K562 (cell line): ENCODE measurements around the gene LMNA. TPM values are rescaled to one million over a fixed set of nuclear protein-coding genes. Genes with fewer than 3 reads are reported as not detected.

ENCODE experiments used
- ATAC-seq: fragments of 200-7000 bp; cut with Tn5 transposase; 3 replicates; pipeline ENCODE4 v1.9.1; 2020; ENCODE audit warnings: moderate library complexity
- BruUV-seq: library from RNA; stranded (reverse); fragments of 400-500 nt; replicated peaks from 2 replicates; lab custom pipeline; 2021; lab: Mats Ljungman, UMichigan
- CTCF ChIA-PET: fragments of 300-600 bp; formaldehyde crosslinking; extraction: SDS; loops from one replicate; lab custom pipeline; 2021; ENCODE audit warnings: low intra/inter-chr PET ratio; lab: Yijun Ruan, JAX
- POLR2A ChIA-PET: fragments of 300-600, 350-650 bp; sonication (Branson Sonifier 250); formaldehyde crosslinking; extraction: SDS; loops from one replicate; lab custom pipeline; 2021; ENCODE audit warnings: antibody characterized with exemption, inconsistent platforms; lab: Yijun Ruan, JAX
- DNase-seq, 4 experiments: peaks; one replicate each; pipeline versions ENCODE4 v3.0.0 to v3.0.0-alpha.2; 2011 to 2018; ENCODE audit warnings: low spot score in 3 of 4, mixed read lengths in 3 of 4; ENCODE audit errors: extremely low read depth in 1 of 4
- FAIRE-seq: peaks from 2 replicates; lab custom pipeline; 2011; peaks lifted over from hg19 to GRCh38; lab: Jason Lieb, UNC
- H2AFZ ChIP-seq: 2 replicates; pipeline ENCODE4 v1.6.0; 2011; ENCODE audit warnings: low read depth, low read length, control low read depth, inconsistent platforms
- H3K27ac ChIP-seq: fragments of 200-600 bp; 3 replicates; pipeline ENCODE4 v1.8.0; 2011; ENCODE audit warnings: low read depth, mild to moderate bottlenecking, control low read depth, inconsistent platforms, low read length, moderate library complexity, mixed read lengths; ENCODE audit errors: extremely low read depth
- H3K27me3 ChIP-seq, 2 experiments: fragments of 300-600 bp in 1 of 2; 2 replicates in 1 of 2; 3 replicates in 1 of 2; pipeline versions ENCODE4 v1.6.0 to v1.8.0; 2011; ENCODE audit warnings: inconsistent platforms in 2 of 2, low read length in 2 of 2, mild to moderate bottlenecking in 1 of 2, mixed read lengths in 1 of 2, moderate library complexity in 1 of 2; ENCODE audit not compliant: control insufficient read depth in 2 of 2, insufficient read depth in 2 of 2
- H3K36me3 ChIP-seq: fragments of 300-600 bp; 3 replicates; pipeline ENCODE4 v1.8.0; 2011; ENCODE audit warnings: mild to moderate bottlenecking, low read length, inconsistent platforms; ENCODE audit not compliant: control insufficient read depth, insufficient read depth
- H3K4me1 ChIP-seq, 2 experiments: fragments of 200-600 bp in 1 of 2; replicated peaks in 1 of 2; 2 replicates in 1 of 2; 3 replicates in 1 of 2; pipeline versions ENCODE4 v1.5.1 to v1.8.0; 2011; ENCODE audit warnings: inconsistent platforms in 2 of 2, low read length in 2 of 2, mild to moderate bottlenecking in 1 of 2, mixed read lengths in 1 of 2, moderate library complexity in 1 of 2; ENCODE audit not compliant: control insufficient read depth in 2 of 2, insufficient read depth in 2 of 2
- H3K4me2 ChIP-seq: 2 replicates; pipeline ENCODE4 v1.6.1; 2011; ENCODE audit warnings: low read length, control low read depth, inconsistent platforms, mixed read lengths; ENCODE audit not compliant: insufficient read depth
- H3K4me3 ChIP-seq: fragments of 200-600 bp; sonication (generic), shearing (Covaris generic); 2 replicates; pipeline ENCODE4 v1.5.1; 2016; ENCODE audit warnings: control low read depth, inconsistent platforms
- H3K79me2 ChIP-seq: fragments of 200-600 bp; 3 replicates; pipeline ENCODE4 v1.8.0; 2011; ENCODE audit warnings: low read length, inconsistent platforms; ENCODE audit not compliant: control insufficient read depth, insufficient read depth
- H3K9ac ChIP-seq, 2 experiments: 2 replicates each; pipeline versions ENCODE4 v1.6.0 to v1.6.1; 2011; ENCODE audit warnings: low read depth in 2 of 2, low read length in 2 of 2, control low read depth in 1 of 2, inconsistent platforms in 1 of 2, mild to moderate bottlenecking in 1 of 2, mixed read lengths in 1 of 2; ENCODE audit not compliant: insufficient read depth in 1 of 2
- H3K9me1 ChIP-seq: one replicate; pipeline ENCODE4 v1.6.0; 2011; ENCODE audit warnings: inconsistent platforms, mild to moderate bottlenecking, low read length, moderate library complexity; ENCODE audit not compliant: control insufficient read depth, insufficient read depth
- H3K9me3 ChIP-seq: replicated peaks from 2 replicates; pipeline ENCODE4 v1.5.1; 2011; ENCODE audit warnings: low read depth, low read length, inconsistent platforms; ENCODE audit not compliant: control insufficient read depth, insufficient read depth
- H4K20me1 ChIP-seq: replicated peaks from 2 replicates; pipeline ENCODE4 v1.6.1; 2011; ENCODE audit warnings: low read length, inconsistent platforms, mixed read lengths; ENCODE audit not compliant: control insufficient read depth, insufficient read depth
- DNMT1 ChIP-seq: fragments of 450-650 bp; IDR thresholded peaks from 2 replicates; pipeline ENCODE4 v1.6.1; 2016; ENCODE audit warnings: antibody characterized with exemption, mild to moderate bottlenecking
- EGR1 ChIP-seq: fragments of 450-650 bp; conservative IDR thresholded peaks from 2 replicates; pipeline ENCODE4 v1.6.1; 2017; ENCODE audit warnings: mild to moderate bottlenecking
- ELF1 ChIP-seq: fragments of 200-800 bp; sonication (Bioruptor generic); IDR thresholded peaks from 2 replicates; pipeline ENCODE4 v1.6.1; 2016; ENCODE audit warnings: missing genetic modification characterization, missing compliant biosample characterization
- ETS2 ChIP-seq: IDR thresholded peaks from 2 replicates; pipeline ENCODE4 v1.6.1; 2016; ENCODE audit warnings: borderline replicate concordance, missing genetic modification characterization, mild to moderate bottlenecking, moderate library complexity, missing compliant biosample characterization; ENCODE audit not compliant: poor library complexity, severe bottlenecking
- MYNN ChIP-seq, 2 experiments: sonication (generic); formaldehyde crosslinking in 1 of 2; IDR thresholded peaks; 2 replicates each; pipeline versions ENCODE4 v1.5.0 to v1.6.1; 2016 to 2020; ENCODE audit warnings: antibody characterized with exemption in 1 of 2, missing genetic modification reagents in 1 of 2
- RBM25 ChIP-seq: fragments of 200-400 bp; formaldehyde crosslinking; IDR thresholded peaks from 2 replicates; pipeline ENCODE4 v1.6.1; 2018; ENCODE audit warnings: low read length, low read depth, moderate library complexity; ENCODE audit not compliant: severe bottlenecking
- SFPQ ChIP-seq: fragments of 200-400 bp; formaldehyde crosslinking; IDR thresholded peaks from 2 replicates; pipeline ENCODE4 v1.6.1; 2017; ENCODE audit warnings: mild to moderate bottlenecking, low read depth, low read length, moderate library complexity
- SMARCA4 ChIP-seq: fragments of 450-650 bp; IDR thresholded peaks from 2 replicates; pipeline ENCODE4 v1.6.1; 2016
- SMARCB1 ChIP-seq: IDR thresholded peaks from 2 replicates; pipeline ENCODE4 v1.6.1; 2011; ENCODE audit warnings: improper control_type of control experiment, low read depth; ENCODE audit not compliant: insufficient read length
- U2AF2 ChIP-seq: fragments of 200-400 bp; formaldehyde crosslinking; optimal IDR thresholded peaks from 2 replicates; pipeline ENCODE3; 2017; ENCODE audit warnings: low read depth, mild to moderate bottlenecking, low read length
- YBX1 ChIP-seq: fragments of 450-650 bp; IDR thresholded peaks from 2 replicates; pipeline ENCODE4 v1.7.1; 2016; ENCODE audit warnings: mild to moderate bottlenecking
- ZNF512 ChIP-seq: IDR thresholded peaks from 2 replicates; pipeline ENCODE4 v1.6.1; 2016; ENCODE audit warnings: missing genetic modification characterization, missing compliant biosample characterization
- WGBS: fragments of 100-300 bp; shearing (Covaris generic); methylation state at CpG from one replicate; pipeline ENCODE4 v1.1.6; 2016; ENCODE audit warnings: low coverage, mixed read lengths; ENCODE audit not compliant: insufficient coverage; ENCODE audit errors: missing lambda C conversion rate; 5-methylcytosine and 5-hydroxymethylcytosine counted together
- in situ Hi-C: fragments of 300-500 bp; cut with MboI; formaldehyde crosslinking; loops from 4 replicates; pipeline ENCODE4 v1.15.0; 2018; ENCODE audit warnings: inconsistent platforms, mixed read lengths
- intact Hi-C: fragments of 100-400 bp; cut with micrococcal nuclease; formaldehyde crosslinking; loops from 2 replicates; pipeline ENCODE4 v1.14.2; 2022
- polyA plus RNA-seq, 8 experiments: library from polyadenylated mRNA; depleted of rRNA in 4 of 8; stranded (reverse) in 5 of 8; unstranded in 3 of 8; fragments of >200 nt; fragmentation: Nextera tagmentation in 2 of 8; fragmentation: Illumina TruSeq in 1 of 8; extraction: Ambion mirVana in 2 of 8; extraction: Trizol in 1 of 8; gene quantifications; 2 replicates each; pipeline versions ENCODE4 v1.2.1 to v1.2.3, GENCODE V29; 2011 to 2014; ENCODE audit warnings: inconsistent platforms in 1 of 8, missing spikeins in 1 of 8
- total RNA-seq, 7 experiments: library from RNA; depleted of rRNA in 6 of 7; stranded (reverse); fragments of >200 nt in 6 of 7; fragmentation: Illumina TruSeq in 2 of 7; extraction: Trizol in 2 of 7; gene quantifications; 2 replicates each; pipeline versions ENCODE4 v1.2.1 to v1.2.3, GENCODE V29; 2011 to 2021; ENCODE audit warnings: low replicate concordance in 1 of 7

Gene LMNA
- total and polyA plus RNA-seq, 9 of the 15 experiments (the other 6 are each of a cell fraction or from before 2014, with no cell fraction given): 1.00 to 347 (median 88.2) TPM

GRCh38 chr1:156073740-156074139 is 40.8 kb upstream of the LMNA start:
- Histone ChIP-seq H3K4me3 (no peak overlapping the region), H4K20me1 (no peaks in the 10 kb centered on the region), H3K4me1 (peaks cover 9 to 13% of the 10 kb centered on the region in 2 experiments; a peak in 4 of 5 replicates), H3K4me2 (no peak overlapping the region), H3K9me1 (peaks cover 2% of the 10 kb centered on the region), H3K79me2 (no peaks in the 10 kb centered on the region), H3K27ac (no peak overlapping the region), H3K9ac (peak overlapping the region in 1 of 2 experiments; percentile 59; a peak in 1 of 4 replicates), H3K27me3 (no peaks in the 10 kb centered on the region), H2AFZ (no peak overlapping the region), H3K9me3 (no peaks in the 10 kb centered on the region), H3K36me3 (peaks cover 25% of the 10 kb centered on the region; the same call in 1 of the 3 replicates)
- POLR2A ChIA-PET: interaction anchor here (0.6 to 1.0 kb wide), 2 partner anchors 58 to 139 kb away, joined by 3 to 4 read pairs; partner anchors contain the start of gene KHDC4
- intact Hi-C loops: no loop called here
- peak in 1 of 4 experiments; percentile 27 for DNase-seq
- FAIRE-seq: no peak
- no TSS peak for BruUV-seq
- WGBS: 46% methylated on average over 4 of the region's 5 CpGs
- CTCF ChIA-PET: no interaction called here
- in situ Hi-C loops: no loop called here
- TF ChIP-seq U2AF2 (no peak), ZNF512 (tag) (peak; percentile 26; the same call in 1 of the 2 replicates)
- no peak for ATAC-seq

DNA sequence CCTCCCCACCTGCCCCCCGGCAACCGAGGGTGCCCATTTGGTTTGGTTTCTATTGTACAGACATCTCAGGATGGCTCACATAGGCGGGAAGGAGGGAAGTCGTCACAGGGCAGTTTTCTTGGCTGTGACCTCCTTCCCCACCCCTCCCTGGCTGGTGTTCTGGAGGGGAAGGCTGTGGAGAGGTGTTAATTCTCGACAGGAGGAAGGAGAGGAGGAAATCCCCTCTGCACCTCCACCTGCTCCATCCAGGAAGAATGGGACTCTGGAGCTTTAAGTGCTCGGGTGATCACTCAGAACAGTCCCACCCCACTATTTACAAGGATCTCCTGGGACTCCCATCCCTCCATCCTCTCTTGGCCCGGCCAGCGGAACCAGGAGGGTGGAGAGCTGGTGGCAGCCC is 39.9 kb upstream of the LMNA start:
- POLR2A ChIA-PET: interaction anchor here (0.6 to 1.3 kb wide), 3 partner anchors 9 to 152 kb away, joined by 3 to 9 read pairs (median 3); no protein-coding TSS in a partner anchor
- Histone ChIP-seq H3K27me3 (no peaks in the 10 kb centered on the region), H3K9me1 (peaks cover 2% of the 10 kb centered on the region), H3K9me3 (no peaks in the 10 kb centered on the region), H3K4me1 (peaks cover 9 to 13% of the 10 kb centered on the region in 2 experiments; a peak in 4 of 5 replicates), H3K4me3 (no peak overlapping the region), H3K9ac (no peak overlapping the region), H3K79me2 (0 out of 3 replicates have a peak, but pooled peaks cover under 1% of the 10 kb centered on the region), H3K36me3 (peaks cover 25% of the 10 kb centered on the region; the same call in 1 of the 3 replicates), H3K4me2 (no peak overlapping the region), H2AFZ (no peak overlapping the region), H3K27ac (no peak overlapping the region), H4K20me1 (no peaks in the 10 kb centered on the region)
- DNase-seq (no peak), ATAC-seq (no peak), FAIRE-seq (no peak)
- WGBS: 83% methylated on average over 8 of the region's 8 CpGs
- CTCF ChIA-PET: no interaction called here
- in situ Hi-C loops: no loop called here
- intact Hi-C loops: no loop called here
- no TSS peak for BruUV-seq
- TF ChIP-seq MYNN (IDR thresholded peaks at IDR 0.05) (no peak), MYNN (CRISPR knock-in tag; IDR thresholded peaks at IDR 0.05) (no peak), EGR1 (no peak), RBM25 (no peak), ELF1 (no peak), DNMT1 (no peak), YBX1 (no peak), SFPQ (no peak), SMARCA4 (no peak), SMARCB1 (no peak), ETS2 (no peak)
